H54 (cell line): Measurements from ENCODE around the gene ATRIP.
"Not testable (repeated sequence)": the region's sequence is repeated elsewhere in the genome, so short reads cannot be mapped to it uniquely, and the experiment has no call there.

Source experiments
- DNase-seq: peaks from one replicate; pipeline ENCODE4 v3.0.0; 2011; ENCODE audit warnings: low spot score, mixed read lengths; ENCODE audit not compliant: insufficient read length
- FAIRE-seq: peaks from 3 replicates; lab custom pipeline; 2011; peaks lifted over from hg19 to GRCh38; lab: Jason Lieb, UNC
- POLR2A ChIP-seq: IDR thresholded peaks from 2 replicates; pipeline ENCODE4 v1.6.1; 2011; ENCODE audit warnings: low read depth, mild to moderate bottlenecking, low read length

Gene ATRIP

GRCh38 chr3:48446043-48446424 is 503 bp upstream of the ATRIP start:
- DNase-seq: no peak
- TF ChIP-seq POLR2A: no peak
- no peak for FAIRE-seq

GRCh38 chr3:48451270-48451669 is 4.7 kb downstream of the ATRIP start:
- no peak for FAIRE-seq
- no peak for TF ChIP-seq POLR2A

GRCh38 chr3:48456456-48456855 is 9.9 kb downstream of the ATRIP start:
- TF ChIP-seq POLR2A: no peak

More at GRCh38 chr3:48451270-48451669, 4.7 kb downstream of the ATRIP start:
- DNase-seq: no peak

GRCh38 chr3:48459331-48459730 is 12.8 kb downstream of the ATRIP start:
- no peak for TF ChIP-seq POLR2A
- FAIRE-seq: no peak
- no peak for DNase-seq

More at GRCh38 chr3:48456456-48456855, 9.9 kb downstream of the ATRIP start:
- DNase-seq (no peak), FAIRE-seq (no peak)

- FAIRE-seq (no peak), DNase-seq (no peak)
- TF ChIP-seq POLR2A: no peak
These were observed 13.4 kb downstream of the ATRIP start for GRCh38 chr3:48459773-48460516.

- no peak for TF ChIP-seq POLR2A
- no peak for FAIRE-seq
- no peak for DNase-seq
These were observed 14.0 kb downstream of the ATRIP start for GRCh38 chr3:48460517-48460902.

- not testable (repeated sequence) for DNase-seq, FAIRE-seq
These were observed 15.2 kb downstream of the ATRIP start for GRCh38 chr3:48461767-48462166.

- FAIRE-seq (no peak), DNase-seq (no peak)
- no peak for TF ChIP-seq POLR2A
These were observed 17.2 kb downstream of the ATRIP start for GRCh38 chr3:48463703-48464102.

GRCh38 chr3:48464713-48465221 is 18.2 kb downstream of the ATRIP start:
- no peak for FAIRE-seq

GRCh38 chr3:48465237-48465530 is 18.6 kb downstream of the ATRIP start:
- DNase-seq (no peak), FAIRE-seq (no peak)
- no peak for TF ChIP-seq POLR2A

More at GRCh38 chr3:48464713-48465221, 18.2 kb downstream of the ATRIP start:
- no peak for DNase-seq
- no peak for TF ChIP-seq POLR2A

GRCh38 chr3:48465531-48466378 is 19.2 kb downstream of the ATRIP start:
- TF ChIP-seq POLR2A: peak; percentile 85
- DNase-seq: peak; percentile 98
- FAIRE-seq: peak; percentile 93

GRCh38 chr3:48466386-48467109 is 20.0 kb downstream of the ATRIP start:
- DNase-seq (no peak), FAIRE-seq (no peak)
- no peak for TF ChIP-seq POLR2A

- FAIRE-seq (no peak), DNase-seq (no peak)
- no peak for TF ChIP-seq POLR2A
These were observed 20.5 kb downstream of the ATRIP start for GRCh38 chr3:48467110-48467454.
